ENCODE data around the gene ADGRV1.

Gene ADGRV1

DNA sequence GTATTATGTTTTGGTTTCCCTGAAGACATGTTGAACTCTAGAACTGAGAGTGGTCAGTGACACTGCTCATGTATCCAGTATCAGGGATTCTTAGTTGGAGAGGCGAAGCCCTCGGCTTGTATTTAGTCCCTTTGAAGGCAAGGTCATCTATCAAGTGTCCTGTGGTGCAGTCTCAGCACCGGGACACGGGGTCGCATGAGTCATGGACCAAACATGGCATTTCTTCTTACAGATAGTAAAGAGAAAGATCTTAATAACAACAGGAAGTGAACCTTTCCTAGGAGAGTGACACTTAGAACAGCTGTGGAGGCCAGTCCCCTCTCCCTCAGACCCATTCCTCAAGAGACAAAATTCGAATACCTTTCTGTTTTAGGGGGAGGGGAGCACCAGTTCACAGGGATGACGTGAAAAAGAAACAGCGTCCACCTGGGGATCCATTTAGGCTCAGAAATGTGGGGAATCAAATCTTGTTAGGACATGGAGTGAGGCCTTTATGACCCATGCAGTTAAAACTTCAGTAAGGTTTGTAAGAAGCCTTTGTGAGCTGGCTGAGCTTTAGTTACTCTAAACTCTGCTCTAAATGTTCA lies 86.5 kb downstream of the ADGRV1 start:
- Histone ChIP-seq H3K9me3 (ENCODE audit: control insufficient read depth, insufficient read depth, low read depth, low read length) (no peaks in the 10 kb centered on the region), H3K27ac (ENCODE audit: extremely low read depth, low read depth, low read length) (no peak overlapping the region), H3K36me3 (ENCODE audit: control insufficient read depth in 2 of 2, insufficient read depth in 1 of 2, low read length in 2 of 2) (peaks cover 14 to 17% of the 10 kb centered on the region in 2 experiments), H3K4me3 (ENCODE audit: low read depth, low read length) (no peak overlapping the region), H3K4me1 (ENCODE audit: control insufficient read depth, insufficient read depth, low read length) (no peaks in the 10 kb centered on the region)
- CTCF ChIA-PET, result no interaction called here
- POLR2A ChIA-PET, result no interaction called here
- TF ChIP-seq GLI4 (tag by site-specific recombination; IDR thresholded peaks at IDR 0.05) (no peak), ZBTB7A (tag by site-specific recombination; IDR thresholded peaks at IDR 0.05; ENCODE audit: low read depth) (no peak), KLF10 (tag by site-specific recombination; IDR thresholded peaks at IDR 0.05) (no peak), KLF16 (tag by site-specific recombination; IDR thresholded peaks at IDR 0.05) (no peak), ZNF214 (tag by site-specific recombination; IDR thresholded peaks at IDR 0.05; ENCODE audit: borderline replicate concordance) (no peak), ZNF2 (tag by site-specific recombination; IDR thresholded peaks at IDR 0.05) (no peak)
- TF ChIP-seq, protein P1, sequence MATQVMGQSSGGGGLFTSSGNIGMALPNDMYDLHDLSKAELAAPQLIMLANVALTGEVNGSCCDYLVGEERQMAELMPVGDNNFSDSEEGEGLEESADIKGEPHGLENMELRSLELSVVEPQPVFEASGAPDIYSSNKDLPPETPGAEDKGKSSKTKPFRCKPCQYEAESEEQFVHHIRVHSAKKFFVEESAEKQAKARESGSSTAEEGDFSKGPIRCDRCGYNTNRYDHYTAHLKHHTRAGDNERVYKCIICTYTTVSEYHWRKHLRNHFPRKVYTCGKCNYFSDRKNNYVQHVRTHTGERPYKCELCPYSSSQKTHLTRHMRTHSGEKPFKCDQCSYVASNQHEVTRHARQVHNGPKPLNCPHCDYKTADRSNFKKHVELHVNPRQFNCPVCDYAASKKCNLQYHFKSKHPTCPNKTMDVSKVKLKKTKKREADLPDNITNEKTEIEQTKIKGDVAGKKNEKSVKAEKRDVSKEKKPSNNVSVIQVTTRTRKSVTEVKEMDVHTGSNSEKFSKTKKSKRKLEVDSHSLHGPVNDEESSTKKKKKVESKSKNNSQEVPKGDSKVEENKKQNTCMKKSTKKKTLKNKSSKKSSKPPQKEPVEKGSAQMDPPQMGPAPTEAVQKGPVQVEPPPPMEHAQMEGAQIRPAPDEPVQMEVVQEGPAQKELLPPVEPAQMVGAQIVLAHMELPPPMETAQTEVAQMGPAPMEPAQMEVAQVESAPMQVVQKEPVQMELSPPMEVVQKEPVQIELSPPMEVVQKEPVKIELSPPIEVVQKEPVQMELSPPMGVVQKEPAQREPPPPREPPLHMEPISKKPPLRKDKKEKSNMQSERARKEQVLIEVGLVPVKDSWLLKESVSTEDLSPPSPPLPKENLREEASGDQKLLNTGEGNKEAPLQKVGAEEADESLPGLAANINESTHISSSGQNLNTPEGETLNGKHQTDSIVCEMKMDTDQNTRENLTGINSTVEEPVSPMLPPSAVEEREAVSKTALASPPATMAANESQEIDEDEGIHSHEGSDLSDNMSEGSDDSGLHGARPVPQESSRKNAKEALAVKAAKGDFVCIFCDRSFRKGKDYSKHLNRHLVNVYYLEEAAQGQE (tag by site-specific recombination; IDR thresholded peaks at IDR 0.05), result no peak
- TF ChIP-seq, protein P2, sequence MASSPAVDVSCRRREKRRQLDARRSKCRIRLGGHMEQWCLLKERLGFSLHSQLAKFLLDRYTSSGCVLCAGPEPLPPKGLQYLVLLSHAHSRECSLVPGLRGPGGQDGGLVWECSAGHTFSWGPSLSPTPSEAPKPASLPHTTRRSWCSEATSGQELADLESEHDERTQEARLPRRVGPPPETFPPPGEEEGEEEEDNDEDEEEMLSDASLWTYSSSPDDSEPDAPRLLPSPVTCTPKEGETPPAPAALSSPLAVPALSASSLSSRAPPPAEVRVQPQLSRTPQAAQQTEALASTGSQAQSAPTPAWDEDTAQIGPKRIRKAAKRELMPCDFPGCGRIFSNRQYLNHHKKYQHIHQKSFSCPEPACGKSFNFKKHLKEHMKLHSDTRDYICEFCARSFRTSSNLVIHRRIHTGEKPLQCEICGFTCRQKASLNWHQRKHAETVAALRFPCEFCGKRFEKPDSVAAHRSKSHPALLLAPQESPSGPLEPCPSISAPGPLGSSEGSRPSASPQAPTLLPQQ (tag by site-specific recombination; IDR thresholded peaks at IDR 0.05), result no peak

DNA sequence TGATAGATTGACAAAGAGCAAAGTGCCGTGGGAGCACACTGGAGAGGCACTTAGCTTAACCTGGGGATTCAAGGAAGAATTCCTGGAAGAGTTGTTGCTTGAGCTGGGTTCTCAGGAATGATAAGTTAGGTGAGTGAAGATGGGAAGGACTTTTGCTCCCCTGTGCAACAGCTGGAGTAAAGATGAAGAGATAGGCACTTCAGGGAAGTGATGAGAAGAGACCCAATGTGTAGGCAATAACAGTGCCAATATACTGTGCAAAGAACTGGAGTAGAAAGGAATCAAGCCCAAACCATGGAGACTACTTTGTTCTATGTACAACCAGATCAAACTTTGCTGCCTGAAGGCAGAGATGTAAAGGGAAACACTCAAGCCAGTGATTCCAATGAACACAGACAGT lies 92.2 kb downstream of the ADGRV1 start:
- peaks cover 23 to 36% of the 10 kb centered on the region in 2 experiments for H3K36me3 ChIP-seq (ENCODE audit: control insufficient read depth in 2 of 2, insufficient read depth in 1 of 2, low read length in 2 of 2)
- ChIA-PET CTCF (interaction anchor here (0.6 to 1.3 kb wide), 2 partner anchors 18 to 133 kb away, joined by 3 to 4 read pairs; no protein-coding TSS in a partner anchor), POLR2A (no interaction called here)
- no peaks in the 10 kb centered on the region for H3K9me3 ChIP-seq (ENCODE audit: control insufficient read depth, insufficient read depth, low read depth, low read length)
- no peaks in the 10 kb centered on the region for H3K4me1 ChIP-seq (ENCODE audit: control insufficient read depth, insufficient read depth, low read length)
- no peak overlapping the region for H3K4me3 ChIP-seq (ENCODE audit: low read depth, low read length)
- no peak overlapping the region for H3K27ac ChIP-seq (ENCODE audit: extremely low read depth, low read depth, low read length)
- TF ChIP-seq, protein P3, sequence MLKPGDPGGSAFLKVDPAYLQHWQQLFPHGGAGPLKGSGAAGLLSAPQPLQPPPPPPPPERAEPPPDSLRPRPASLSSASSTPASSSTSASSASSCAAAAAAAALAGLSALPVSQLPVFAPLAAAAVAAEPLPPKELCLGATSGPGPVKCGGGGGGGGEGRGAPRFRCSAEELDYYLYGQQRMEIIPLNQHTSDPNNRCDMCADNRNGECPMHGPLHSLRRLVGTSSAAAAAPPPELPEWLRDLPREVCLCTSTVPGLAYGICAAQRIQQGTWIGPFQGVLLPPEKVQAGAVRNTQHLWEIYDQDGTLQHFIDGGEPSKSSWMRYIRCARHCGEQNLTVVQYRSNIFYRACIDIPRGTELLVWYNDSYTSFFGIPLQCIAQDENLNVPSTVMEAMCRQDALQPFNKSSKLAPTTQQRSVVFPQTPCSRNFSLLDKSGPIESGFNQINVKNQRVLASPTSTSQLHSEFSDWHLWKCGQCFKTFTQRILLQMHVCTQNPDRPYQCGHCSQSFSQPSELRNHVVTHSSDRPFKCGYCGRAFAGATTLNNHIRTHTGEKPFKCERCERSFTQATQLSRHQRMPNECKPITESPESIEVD (tag by site-specific recombination; IDR thresholded peaks at IDR 0.05), result no peak

DNA sequence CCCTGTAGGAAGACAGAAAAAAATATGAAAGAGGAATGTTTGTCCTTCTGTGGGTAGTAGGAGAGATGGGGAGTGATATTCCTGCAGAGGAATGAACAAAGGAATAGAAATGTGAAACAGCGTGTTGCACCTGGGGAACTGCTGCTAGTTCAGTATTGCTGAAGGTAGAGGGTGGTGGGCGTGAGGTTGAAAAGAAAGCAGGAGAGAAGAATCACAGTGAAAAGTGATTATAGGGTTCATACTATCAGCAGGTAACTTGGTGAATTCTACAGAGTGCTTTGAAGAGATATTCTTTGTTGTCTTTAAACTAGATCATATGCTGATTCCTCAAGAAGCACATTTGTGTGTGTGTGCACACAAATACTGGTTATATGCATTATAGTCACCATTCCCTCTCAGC lies 95.6 kb downstream of the ADGRV1 start:
- Histone ChIP-seq H3K36me3 (ENCODE audit: control insufficient read depth in 2 of 2, insufficient read depth in 1 of 2, low read length in 2 of 2) (peaks cover 9 to 22% of the 10 kb centered on the region in 2 experiments), H3K27ac (ENCODE audit: extremely low read depth, low read depth, low read length) (no peak overlapping the region), H3K4me1 (ENCODE audit: control insufficient read depth, insufficient read depth, low read length) (no peaks in the 10 kb centered on the region), H3K4me3 (ENCODE audit: low read depth, low read length) (no peak overlapping the region), H3K9me3 (ENCODE audit: control insufficient read depth, insufficient read depth, low read depth, low read length) (no peaks in the 10 kb centered on the region)
- ChIA-PET POLR2A (no interaction called here), CTCF (interaction anchor here (0.6 kb wide), 1 partner anchor 43 kb away, joined by 5 read pairs; no protein-coding TSS in a partner anchor)
- TF ChIP-seq ZNF792 (tag by site-specific recombination; IDR thresholded peaks at IDR 0.05) (no peak), ZIC2 (tag by site-specific recombination; IDR thresholded peaks at IDR 0.05) (no peak), ZNF114 (tag by site-specific recombination; IDR thresholded peaks at IDR 0.05) (no peak), ZNF521 (tag by site-specific recombination; IDR thresholded peaks at IDR 0.05) (no peak), ZNF266 (tag by site-specific recombination; IDR thresholded peaks at IDR 0.05; ENCODE audit: low read depth) (no peak), ZNF610 (tag by site-specific recombination; IDR thresholded peaks at IDR 0.05; ENCODE audit: borderline replicate concordance) (no peak), BCL11B (tag by site-specific recombination; IDR thresholded peaks at IDR 0.05; ENCODE audit: low read depth) (no peak), OVOL3 (tag by site-specific recombination; IDR thresholded peaks at IDR 0.05) (no peak)
- TF ChIP-seq, protein P3 (tag by site-specific recombination; IDR thresholded peaks at IDR 0.05), result no peak
- TF ChIP-seq, protein P4, sequence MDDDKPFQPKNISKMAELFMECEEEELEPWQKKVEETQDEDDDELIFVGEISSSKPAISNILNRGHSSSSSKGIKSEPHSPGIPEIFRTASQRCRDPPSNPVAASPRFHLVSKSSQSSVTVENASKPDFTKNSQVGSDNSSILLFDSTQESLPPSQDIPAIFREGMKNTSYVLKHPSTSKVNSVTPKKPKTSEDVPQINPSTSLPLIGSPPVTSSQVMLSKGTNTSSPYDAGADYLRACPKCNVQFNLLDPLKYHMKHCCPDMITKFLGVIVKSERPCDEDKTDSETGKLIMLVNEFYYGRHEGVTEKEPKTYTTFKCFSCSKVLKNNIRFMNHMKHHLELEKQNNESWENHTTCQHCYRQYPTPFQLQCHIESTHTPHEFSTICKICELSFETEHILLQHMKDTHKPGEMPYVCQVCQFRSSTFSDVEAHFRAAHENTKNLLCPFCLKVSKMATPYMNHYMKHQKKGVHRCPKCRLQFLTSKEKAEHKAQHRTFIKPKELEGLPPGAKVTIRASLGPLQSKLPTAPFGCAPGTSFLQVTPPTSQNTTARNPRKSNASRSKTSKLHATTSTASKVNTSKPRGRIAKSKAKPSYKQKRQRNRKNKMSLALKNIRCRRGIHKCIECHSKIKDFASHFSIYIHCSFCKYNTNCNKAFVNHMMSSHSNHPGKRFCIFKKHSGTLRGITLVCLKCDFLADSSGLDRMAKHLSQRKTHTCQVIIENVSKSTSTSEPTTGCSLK (tag by site-specific recombination; IDR thresholded peaks at IDR 0.05), result no peak
